Measurements from ENCODE around the gene CEACAM19.

DNA sequence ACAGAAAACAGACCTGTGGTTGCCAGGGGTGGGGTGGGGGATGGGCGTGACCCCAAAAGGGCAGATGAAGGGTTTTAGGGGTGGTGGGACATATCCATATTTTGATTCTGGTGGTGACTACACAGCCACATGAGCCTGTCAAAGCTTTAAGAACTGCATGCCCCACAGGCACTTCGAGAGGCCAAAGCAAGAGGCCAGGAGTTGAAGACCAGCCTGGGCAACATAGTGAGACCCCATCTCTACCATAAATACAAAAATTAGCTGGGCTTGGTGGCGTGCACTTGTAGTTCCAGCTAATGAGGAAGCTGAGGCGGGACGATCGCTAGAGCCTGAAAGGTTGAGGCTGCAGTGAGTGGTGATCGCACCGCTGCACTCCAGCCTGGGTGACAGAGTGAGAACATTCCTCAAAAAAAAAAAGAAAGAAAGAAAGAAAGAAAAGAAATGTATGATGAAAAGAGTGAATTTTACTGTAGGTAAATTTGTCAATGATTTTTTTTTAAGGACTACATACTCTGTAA is 58.3 kb downstream of the CEACAM19 start:
- TF ChIP-seq KDM5A (IDR thresholded peaks at IDR 0.05; ENCODE audit: borderline replicate concordance, low read length) (no peak), MAFK (conservative IDR thresholded peaks at IDR 0.05 in 1 of 2, IDR thresholded peaks at IDR 0.05 in 1 of 2; ENCODE audit: low read length in 2 of 2) (no peak), KLF9 (CRISPR knock-in tag; IDR thresholded peaks at IDR 0.05; ENCODE audit: low read depth) (no peak), ADNP (CRISPR knock-in tag; IDR thresholded peaks at IDR 0.05) (no peak), ZNF10 (CRISPR knock-in tag; IDR thresholded peaks at IDR 0.05; ENCODE audit: borderline replicate concordance, low read depth) (no peak)
